Osteoblast (primary cell): Measurements from ENCODE around the gene CDC34. TPM values are rescaled to one million over a fixed set of nuclear protein-coding genes. Genes with fewer than 3 reads are reported as not detected.

Experiments
- DNase-seq: peaks from one replicate; pipeline ENCODE4 v3.0.0; 2011; ENCODE audit warnings: low spot score, mixed read lengths; ENCODE audit not compliant: insufficient read length; ENCODE audit errors: missing footprints
- H2AFZ ChIP-seq: 2 replicates; pipeline ENCODE4 v1.6.0; 2011; ENCODE audit warnings: mild to moderate bottlenecking, low read length
- H3K27ac ChIP-seq: 2 replicates; pipeline ENCODE4 v1.5.1; 2011; ENCODE audit warnings: mild to moderate bottlenecking, low read depth, low read length, moderate library complexity
- H3K27me3 ChIP-seq: 2 replicates; pipeline ENCODE4 v1.6.0; 2012; ENCODE audit warnings: mild to moderate bottlenecking, control low read depth, inconsistent platforms, low read length, moderate library complexity; ENCODE audit not compliant: insufficient read depth
- H3K36me3 ChIP-seq: 2 replicates; pipeline ENCODE4 v1.5.1; 2011; ENCODE audit warnings: mild to moderate bottlenecking, low read length, control low read depth, moderate library complexity; ENCODE audit not compliant: insufficient read depth
- H3K4me1 ChIP-seq: 2 replicates; pipeline ENCODE4 v1.5.1; 2011; ENCODE audit warnings: mild to moderate bottlenecking, low read length, control low read depth, moderate library complexity; ENCODE audit not compliant: insufficient read depth
- H3K4me2 ChIP-seq: 2 replicates; pipeline ENCODE4 v1.6.0; 2011; ENCODE audit warnings: mild to moderate bottlenecking, low read length; ENCODE audit not compliant: insufficient read depth
- H3K4me3 ChIP-seq: fragments of 200-600 bp; sonication (generic); 3 replicates; pipeline ENCODE4 v1.5.1; 2012; ENCODE audit warnings: mild to moderate bottlenecking, low read length, inconsistent platforms; ENCODE audit not compliant: insufficient read depth
- H3K79me2 ChIP-seq: 2 replicates; pipeline ENCODE4 v1.6.0; 2012; ENCODE audit warnings: mild to moderate bottlenecking, low read length, control low read depth, inconsistent platforms; ENCODE audit not compliant: insufficient read depth
- H3K9me3 ChIP-seq: 2 replicates; pipeline ENCODE4 v1.5.1; 2011; ENCODE audit warnings: low read depth, low read length, control low read depth
- H4K20me1 ChIP-seq: 2 replicates; pipeline ENCODE4 v1.6.0; 2012; ENCODE audit warnings: mild to moderate bottlenecking, low read length, control low read depth; ENCODE audit not compliant: insufficient read depth
- CTCF ChIP-seq: IDR thresholded peaks from 2 replicates; pipeline ENCODE4 v1.5.1; 2011; ENCODE audit warnings: mild to moderate bottlenecking, low read depth, low read length, moderate library complexity; ENCODE audit errors: extremely low read depth
- total RNA-seq: library from RNA; depleted of rRNA; stranded (reverse); fragments of >200 nt; gene quantifications from 2 replicates; pipeline ENCODE4 v1.2.3, GENCODE V29; 2012

CDC34 gene
- total RNA-seq, 1 donor: 32.9 TPM

- Histone ChIP-seq H3K4me3 (no peak within 1 kb of the TSS), H3K79me2 (peaks cover 4% of the 10 kb centered on the region), H3K9me3 (no peaks in the 10 kb centered on the region), H3K36me3 (no peaks in the 10 kb centered on the region), H2AFZ (no peak within 1 kb of the TSS), H3K4me1 (no peaks in the 10 kb centered on the region), H3K4me2 (no peak within 1 kb of the TSS), H4K20me1 (peaks cover under 1% of the 10 kb centered on the region), H3K27ac (no peak within 1 kb of the TSS), H3K27me3 (no peaks in the 10 kb centered on the region)
- DNase-seq: peak; percentile 88
- TF ChIP-seq CTCF: no peak
These were observed 12.5 kb downstream of the CDC34 start, which contains the start of gene GZMM for GRCh38 chr19:543910-544608. GZMM (plus strand) TSS chr19:544053; CDS start chr19:544072, 19 bp downstream.

GRCh38 chr19:547117-547516 is 15.6 kb downstream of the CDC34 start:
- Histone ChIP-seq H3K4me1 (no peaks in the 10 kb centered on the region), H3K27ac (no peak overlapping the region), H3K4me2 (no peak overlapping the region), H4K20me1 (no peaks in the 10 kb centered on the region), H3K9me3 (no peaks in the 10 kb centered on the region), H3K36me3 (no peaks in the 10 kb centered on the region), H3K27me3 (no peaks in the 10 kb centered on the region), H3K4me3 (no peak overlapping the region), H3K79me2 (no peaks in the 10 kb centered on the region), H2AFZ (no peak overlapping the region)
- TF ChIP-seq CTCF: no peak
- no peak for DNase-seq

GRCh38 chr19:547836-548720 is 16.5 kb downstream of the CDC34 start:
- H4K20me1 ChIP-seq: no peaks in the 10 kb centered on the region
- no peaks in the 10 kb centered on the region for H3K36me3 ChIP-seq
- TF ChIP-seq CTCF: no peak
- H3K27me3 ChIP-seq: no peaks in the 10 kb centered on the region
- DNase-seq: no peak
- H3K27ac ChIP-seq: no peak overlapping the region
- no peak overlapping the region for H3K4me2 ChIP-seq
- no peak overlapping the region for H2AFZ ChIP-seq
- no peaks in the 10 kb centered on the region for H3K4me1 ChIP-seq
- H3K79me2 ChIP-seq: no peaks in the 10 kb centered on the region
- no peak overlapping the region for H3K4me3 ChIP-seq
- no peaks in the 10 kb centered on the region for H3K9me3 ChIP-seq
